OCI-LY7 (cell line): ENCODE measurements around the gene TNFRSF8.

Source experiments
- CTCF ChIP-seq: fragments of 200-600 bp; sonication (generic); conservative IDR thresholded peaks from 2 replicates; pipeline ENCODE4 v1.5.1; 2014; ENCODE audit warnings: mild to moderate bottlenecking, antibody characterized with exemption, low read length, moderate library complexity, mixed read lengths
- EZH2phosphoT487 ChIP-seq: fragments of 200-600 bp; sonication (generic); IDR thresholded peaks from 2 replicates; pipeline ENCODE4 v1.6.1; 2018; ENCODE audit warnings: low read depth, borderline replicate concordance, mild to moderate bottlenecking, mixed run types, antibody characterized with exemption, low read length, moderate library complexity, mixed read lengths

GRCh38 chr1:12173631-12174121 is 110.6 kb downstream of the TNFRSF8 start:
- no peak for TF ChIP-seq CTCF
- no peak for TF ChIP-seq EZH2phosphoT487
